Vagina (tissue), 2 donors: ENCODE results near the gene SELENOW. TPM values are rescaled to one million over a fixed set of nuclear protein-coding genes. Genes with fewer than 3 reads are reported as not detected.
"Not testable (repeated sequence)": the region's sequence is repeated elsewhere in the genome, so short reads cannot be mapped to it uniquely, and the experiment has no call there.

Experiments used
- DNase-seq, 2 donors: peaks; one replicate each; pipeline ENCODE4 v3.0.0-alpha.2; 2017; ENCODE audit errors: extremely low spot score in 2 of 2
- H3K27ac ChIP-seq: fragments of 200-600 bp; sonication (generic); one replicate; pipeline ENCODE4 v1.5.1; 2019
- H3K27me3 ChIP-seq: fragments of 200-600 bp; sonication (generic); one replicate; pipeline ENCODE4 v1.5.1; 2019
- H3K36me3 ChIP-seq, 2 donors: fragments of 200-600 bp; sonication (generic); one replicate each; pipeline ENCODE4 v1.5.1; 2017 to 2019
- H3K4me1 ChIP-seq: fragments of 200-600 bp; sonication (generic); one replicate; pipeline ENCODE4 v1.5.1; 2019
- H3K4me3 ChIP-seq, 2 donors: fragments of 200-600 bp; sonication (generic); 1 replicate in 1 of 2; 2 replicates in 1 of 2; pipeline ENCODE4 v1.5.1; 2016 to 2019
- H3K9me3 ChIP-seq: fragments of 200-600 bp; sonication (generic); one replicate; pipeline ENCODE4 v1.5.1; 2019
- CTCF ChIP-seq, 3 experiments: fragments of 450-650 bp in 2 of 3; fragments of 200-600 bp in 1 of 3; sonication (generic) in 1 of 3; IDR thresholded peaks; one replicate each; pipeline ENCODE4 v1.5.1; 2017 to 2019; ENCODE audit warnings: antibody characterized with exemption in 3 of 3, mild to moderate bottlenecking in 2 of 3, moderate library complexity in 2 of 3
- POLR2A ChIP-seq, 2 donors: fragments of 450-650 bp; IDR thresholded peaks; one replicate each; pipeline ENCODE4 v1.6.1; 2017; ENCODE audit warnings: antibody characterized with exemption in 2 of 2, mild to moderate bottlenecking in 2 of 2, moderate library complexity in 2 of 2
- POLR2AphosphoS5 ChIP-seq, 2 donors: sonication (generic); formaldehyde crosslinking; IDR thresholded peaks; one replicate each; pipeline ENCODE4 v1.9.0; 2017; ENCODE audit warnings: antibody characterized with exemption in 2 of 2, mild to moderate bottlenecking in 2 of 2, low read depth in 1 of 2; ENCODE audit not compliant: insufficient read depth in 1 of 2
- intact Hi-C: fragments of 100-400 bp; cut with DNase I; formaldehyde crosslinking; loops from one replicate; pipeline ENCODE4 v1.15.1; 2023
- total RNA-seq: library from RNA; depleted of rRNA; stranded (reverse); fragments of >200 nt; gene quantifications from one replicate; pipeline ENCODE4 v1.2.3, GENCODE V29; 2016

SELENOW gene
- total RNA-seq, 1 donor from 2014 or later = 442 TPM

GRCh38 chr19:47766670-47767069 is 11.8 kb upstream of the SELENOW start:
- DNase-seq = no peak
- Histone ChIP-seq H3K4me1 (no peaks in the 10 kb centered on the region), H3K27me3 (no peaks in the 10 kb centered on the region), H3K9me3 (no peaks in the 10 kb centered on the region), H3K27ac (no peak overlapping the region), H3K36me3 (no peaks in the 10 kb centered on the region), H3K4me3 (no peak overlapping the region)
- intact Hi-C loops = no loop called here
- TF ChIP-seq POLR2AphosphoS5 (IDR thresholded peaks at IDR 0.05; ENCODE audit: insufficient read depth in 1 of 2, low read depth in 1 of 2) (no peak), POLR2A (IDR thresholded peaks at IDR 0.05) (no peak), CTCF (IDR thresholded peaks at IDR 0.05) (no peak)

GRCh38 chr19:47767349-47767748 is 11.2 kb upstream of the SELENOW start:
- no peaks in the 10 kb centered on the region for H3K4me1 ChIP-seq
- H3K27me3 ChIP-seq = no peaks in the 10 kb centered on the region
- DNase-seq = no peak
- H3K27ac ChIP-seq = no peak overlapping the region
- intact Hi-C loops = no loop called here
- no peaks in the 10 kb centered on the region for H3K9me3 ChIP-seq
- no peak for TF ChIP-seq CTCF (IDR thresholded peaks at IDR 0.05)
- no peak for TF ChIP-seq POLR2A (IDR thresholded peaks at IDR 0.05)
- TF ChIP-seq POLR2AphosphoS5 (IDR thresholded peaks at IDR 0.05; ENCODE audit: insufficient read depth in 1 of 2, low read depth in 1 of 2) = no peak
- no peak overlapping the region for H3K4me3 ChIP-seq
- H3K36me3 ChIP-seq = no peaks in the 10 kb centered on the region

- Histone ChIP-seq H3K9me3 (no peaks in the 10 kb centered on the region), H3K27me3 (no peaks in the 10 kb centered on the region), H3K4me1 (no peaks in the 10 kb centered on the region), H3K27ac (no peak overlapping the region), H3K4me3 (no peak overlapping the region), H3K36me3 (no peaks in the 10 kb centered on the region)
- TF ChIP-seq POLR2AphosphoS5 (IDR thresholded peaks at IDR 0.05; ENCODE audit: insufficient read depth in 1 of 2, low read depth in 1 of 2) (no peak), POLR2A (IDR thresholded peaks at IDR 0.05) (no peak), CTCF (IDR thresholded peaks at IDR 0.05) (no peak)
- DNase-seq = no peak
- intact Hi-C loops = no loop called here
Measured at GRCh38 chr19:47768604-47769003, 9.9 kb upstream of the SELENOW start.

- no peaks in the 10 kb centered on the region for H3K4me1 ChIP-seq
- intact Hi-C loops = no loop called here
- no peak overlapping the region for H3K27ac ChIP-seq
- no peaks in the 10 kb centered on the region for H3K36me3 ChIP-seq
- H3K4me3 ChIP-seq = no peak overlapping the region
- TF ChIP-seq CTCF (IDR thresholded peaks at IDR 0.05) (no peak), POLR2A (IDR thresholded peaks at IDR 0.05) (no peak), POLR2AphosphoS5 (IDR thresholded peaks at IDR 0.05; ENCODE audit: insufficient read depth in 1 of 2, low read depth in 1 of 2) (no peak)
- DNase-seq = no peak
- no peaks in the 10 kb centered on the region for H3K27me3 ChIP-seq
- no peaks in the 10 kb centered on the region for H3K9me3 ChIP-seq
Measured at GRCh38 chr19:47769534-47769933, 9.0 kb upstream of the SELENOW start.

GRCh38 chr19:47771291-47771690 is 7.2 kb upstream of the SELENOW start:
- H3K9me3 ChIP-seq, intact Hi-C loops, H3K4me3 ChIP-seq, H3K36me3 ChIP-seq, H3K4me1 ChIP-seq, H3K27ac ChIP-seq, DNase-seq, H3K27me3 ChIP-seq: not testable (repeated sequence)

- Histone ChIP-seq H3K9me3 (no peaks in the 10 kb centered on the region), H3K27me3 (no peaks in the 10 kb centered on the region), H3K4me1 (peaks cover 38% of the 10 kb centered on the region), H3K27ac (peak overlapping the region; percentile 99), H3K36me3 (peaks cover 0 to 9% of the 10 kb centered on the region in 2 donors), H3K4me3 (no peak overlapping the region)
- no peak for DNase-seq
- intact Hi-C loops = no loop called here
- TF ChIP-seq CTCF (IDR thresholded peaks at IDR 0.05) (no peak), POLR2AphosphoS5 (IDR thresholded peaks at IDR 0.05; ENCODE audit: insufficient read depth in 1 of 2, low read depth in 1 of 2) (peak in 1 of 2 donors; percentile 76)
Measured at GRCh38 chr19:47776568-47776967, 1.9 kb upstream of the SELENOW start.

- intact Hi-C loops, H3K27me3 ChIP-seq: not testable (repeated sequence)
- peaks cover 46% of the 10 kb centered on the region for H3K4me1 ChIP-seq
Measured at GRCh38 chr19:47777245-47778048, 1.1 kb upstream of the SELENOW start.

More at GRCh38 chr19:47777245-47778048, 1.1 kb upstream of the SELENOW start:
- not testable (repeated sequence) for DNase-seq, H3K9me3 ChIP-seq
- peaks cover 0 to 10% of the 10 kb centered on the region in 2 donors for H3K36me3 ChIP-seq
- peak overlapping the region; percentile 86 for H3K4me3 ChIP-seq
- peak overlapping the region; percentile 99 for H3K27ac ChIP-seq
